Vagina (tissue), 2 donors: ENCODE results near the gene SHC1.

Experiments
- CTCF ChIP-seq, 3 experiments: fragments of 450-650 bp in 2 of 3; fragments of 200-600 bp in 1 of 3; sonication (generic) in 1 of 3; IDR thresholded peaks; one replicate each; pipeline ENCODE4 v1.5.1; 2017 to 2019; ENCODE audit warnings: antibody characterized with exemption in 3 of 3, mild to moderate bottlenecking in 2 of 3, moderate library complexity in 2 of 3
- POLR2AphosphoS5 ChIP-seq, 2 donors: sonication (generic); formaldehyde crosslinking; IDR thresholded peaks; one replicate each; pipeline ENCODE4 v1.9.0; 2017; ENCODE audit warnings: antibody characterized with exemption in 2 of 2, mild to moderate bottlenecking in 2 of 2, low read depth in 1 of 2; ENCODE audit not compliant: insufficient read depth in 1 of 2

GRCh38 chr1:155001675-155002463, 31.3 kb upstream of the SHC1 start:
- TF ChIP-seq CTCF (IDR thresholded peaks at IDR 0.05) (peak in 1 of 3 experiments; percentile 43), POLR2AphosphoS5 (IDR thresholded peaks at IDR 0.05; ENCODE audit: insufficient read depth in 1 of 2, low read depth in 1 of 2) (peak; percentile 30 to 93)
